Putamen (tissue), 1 donor: ENCODE data around the gene ELP1.
"Not testable (repeated sequence)": the region's sequence is repeated elsewhere in the genome, so short reads cannot be mapped to it uniquely, and the experiment has no call there.

Source experiments
- DNase-seq: peaks from one replicate; pipeline ENCODE4 v3.0.0-alpha.2; 2016; ENCODE audit warnings: low spot score

The ELP1 gene

GRCh38 chr9:108924466-108924865 lies 9.5 kb downstream of the ELP1 start:
- DNase-seq = no peak

DNA sequence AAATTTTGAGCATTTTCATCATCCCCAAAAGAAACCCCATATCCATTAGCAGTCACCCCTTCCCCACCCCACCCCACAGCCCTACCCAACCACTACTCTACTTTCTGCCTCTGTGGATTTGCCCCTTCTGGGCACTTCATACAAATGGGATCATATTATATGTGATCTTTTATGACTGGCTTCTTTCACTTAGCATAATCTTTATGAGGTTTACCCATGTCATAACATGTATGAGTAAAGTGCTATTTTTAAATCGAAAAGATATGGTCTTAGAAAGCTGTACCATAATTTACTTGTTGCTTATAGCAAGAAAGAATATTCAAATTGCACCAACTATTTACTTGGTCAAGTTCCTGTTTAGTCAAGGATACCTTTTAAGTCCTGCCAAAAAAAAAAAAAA lies 12.7 kb downstream of the ELP1 start:
- no peak for DNase-seq

- DNase-seq = not testable (repeated sequence)
Observed at GRCh38 chr9:108920401-108920800, 13.5 kb downstream of the ELP1 start.

GRCh38 chr9:108919517-108919916 lies 14.4 kb downstream of the ELP1 start:
- DNase-seq = no peak

GRCh38 chr9:108913391-108913790 lies 20.5 kb downstream of the ELP1 start:
- no peak for DNase-seq

DNA sequence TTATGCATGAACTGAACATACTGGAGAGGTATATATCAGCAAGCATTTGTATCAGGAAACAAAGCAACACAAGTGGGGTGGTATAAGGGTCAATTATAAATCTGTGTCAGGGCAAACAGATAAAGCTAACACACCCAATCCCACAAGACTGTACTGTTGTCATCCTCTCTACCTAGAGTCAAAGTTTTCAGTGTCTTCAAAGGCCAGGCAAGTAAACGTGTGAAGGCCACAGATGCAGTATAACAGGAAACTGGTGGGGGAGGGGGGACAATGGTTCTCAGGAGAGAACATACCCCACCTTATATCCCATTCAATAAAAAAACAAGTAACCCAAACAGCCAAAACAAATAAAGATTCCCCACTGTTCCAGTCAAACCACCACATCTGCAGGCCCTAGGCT lies 22.1 kb downstream of the ELP1 start:
- DNase-seq = no peak

- DNase-seq = no peak
Observed at GRCh38 chr9:108910914-108911313, 23.0 kb downstream of the ELP1 start.

- no peak for DNase-seq
Observed at GRCh38 chr9:108910402-108910801, 23.5 kb downstream of the ELP1 start.

- DNase-seq = no peak
Observed at GRCh38 chr9:108905494-108905893, 28.4 kb downstream of the ELP1 start.

GRCh38 chr9:108904161-108904560 lies 29.8 kb downstream of the ELP1 start:
- no peak for DNase-seq

- DNase-seq = no peak
Observed at GRCh38 chr9:108903420-108904103, 30.4 kb downstream of the ELP1 start.

- DNase-seq = no peak
Observed at GRCh38 chr9:108900176-108900575, 33.7 kb downstream of the ELP1 start.

DNA sequence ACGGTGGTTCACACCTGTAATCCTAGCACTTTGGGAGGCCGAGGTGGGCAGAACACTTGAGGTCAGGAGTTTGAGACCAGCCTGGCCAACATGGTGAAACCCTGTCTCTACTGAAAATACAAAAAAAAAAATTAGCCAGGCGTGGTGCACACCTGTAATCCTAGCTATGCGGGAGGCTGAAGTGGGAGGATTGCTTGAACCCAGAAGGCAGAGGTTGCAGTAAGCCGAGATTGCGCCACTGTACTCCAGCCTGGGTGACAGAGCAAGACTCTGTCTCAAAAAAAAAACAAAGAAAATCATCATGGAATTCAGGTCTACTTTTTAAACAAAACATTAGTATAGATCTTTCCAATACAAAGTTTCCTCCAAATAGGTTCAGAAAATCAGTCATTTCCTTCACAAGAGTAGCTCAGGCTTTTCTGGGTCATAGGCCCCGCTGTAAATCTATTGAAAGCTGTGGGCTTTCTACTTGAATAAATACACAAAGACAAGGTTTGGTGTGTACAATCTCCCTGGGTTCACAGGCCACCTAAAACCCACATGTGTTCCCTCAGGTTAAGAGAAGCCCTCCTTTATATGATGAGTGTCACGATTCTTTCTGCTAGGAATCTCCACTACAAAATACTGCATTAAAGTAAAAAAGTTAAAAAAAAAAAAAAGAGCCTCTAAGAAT lies 34.8 kb downstream of the ELP1 start:
- DNase-seq = not testable (repeated sequence)

- no peak for DNase-seq
Observed at GRCh38 chr9:108897324-108898096, 36.4 kb downstream of the ELP1 start.

DNA sequence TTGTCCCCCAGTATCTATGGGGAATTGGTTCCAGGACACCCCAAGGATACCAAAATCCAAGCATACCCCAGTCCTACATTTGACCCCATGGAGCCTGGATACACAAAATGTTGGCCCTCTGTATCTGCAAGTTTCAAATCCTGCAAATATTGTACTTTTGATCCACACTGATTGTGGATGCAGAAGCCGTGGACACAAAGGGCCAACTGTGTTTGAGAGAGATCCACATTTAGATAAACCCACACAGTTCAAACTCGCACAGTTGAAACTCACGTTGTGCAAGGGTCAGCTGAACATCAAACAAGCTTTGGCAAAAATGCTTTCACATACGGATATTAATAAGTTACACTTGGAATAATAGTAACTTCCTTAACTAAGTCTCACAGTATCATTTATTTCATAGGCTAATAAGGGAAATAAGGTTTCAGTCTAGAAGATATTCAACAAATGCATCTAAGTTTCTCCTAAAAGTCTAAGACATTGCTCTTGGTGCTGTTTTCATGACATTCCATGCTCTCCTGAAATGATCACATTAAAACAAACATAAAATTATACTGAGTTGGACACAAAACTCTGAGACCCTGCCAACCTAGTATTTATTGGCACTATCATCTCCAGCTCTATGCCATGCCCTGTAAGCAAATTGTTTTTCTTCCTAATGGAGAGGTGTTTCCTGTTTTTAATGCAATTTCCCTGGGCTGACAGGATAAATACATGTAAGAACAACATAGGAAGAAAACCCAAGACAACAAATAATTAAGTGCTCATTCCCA lies 39.5 kb downstream of the ELP1 start:
- no peak for DNase-seq

DNA sequence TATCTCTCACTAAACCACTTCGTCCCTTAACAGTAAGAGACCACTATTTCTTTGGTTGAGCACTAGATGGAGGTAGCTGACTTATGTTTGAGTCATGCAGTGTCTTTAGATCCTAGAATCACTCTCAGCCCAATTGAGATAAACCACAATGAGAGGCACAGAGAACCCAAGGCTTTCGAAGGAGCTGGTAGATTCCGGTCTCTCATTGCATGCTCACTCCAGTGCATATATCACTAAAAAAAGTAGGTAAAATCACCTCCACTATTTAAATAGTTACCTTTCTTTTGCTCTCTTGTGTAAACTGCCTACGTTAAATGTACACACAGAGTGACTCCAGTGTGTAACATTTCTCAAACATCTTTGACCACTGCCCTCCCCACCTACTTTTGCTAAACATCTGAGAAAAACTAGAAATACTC lies 44.3 kb downstream of the ELP1 start:
- DNase-seq = peak; percentile 5

DNA sequence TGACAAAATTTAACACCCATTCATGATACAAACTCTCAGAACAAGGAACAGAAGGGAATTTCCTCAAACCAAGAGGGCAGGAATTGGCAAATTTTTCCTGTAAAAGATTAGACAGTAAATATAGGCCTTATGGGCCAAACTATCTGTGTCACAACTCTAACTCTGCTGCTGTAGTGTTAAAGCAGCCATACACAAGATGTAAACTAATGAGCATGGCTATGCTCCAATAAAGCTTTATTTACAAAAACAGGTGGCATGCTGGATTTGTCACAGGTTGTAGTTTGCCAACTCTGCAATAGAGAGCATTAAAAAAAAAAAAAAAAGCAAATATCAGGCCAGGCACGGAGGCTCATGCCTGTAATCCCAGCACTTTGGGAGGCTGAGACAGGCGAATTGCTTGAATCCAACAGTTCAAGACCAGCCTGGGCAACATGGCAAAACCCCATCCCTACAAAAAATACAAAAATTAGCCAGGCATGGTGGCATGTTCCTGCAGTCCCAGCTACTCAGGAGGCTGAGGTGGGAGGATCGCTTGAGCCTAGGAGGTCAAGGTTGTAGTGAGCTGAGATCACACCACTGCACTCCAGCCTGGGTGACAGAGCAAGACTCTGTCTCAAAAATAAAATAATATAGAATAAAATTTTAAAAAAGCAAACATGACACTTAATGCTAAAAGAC lies 47.2 kb downstream of the ELP1 start:
- DNase-seq = not testable (repeated sequence)

DNA sequence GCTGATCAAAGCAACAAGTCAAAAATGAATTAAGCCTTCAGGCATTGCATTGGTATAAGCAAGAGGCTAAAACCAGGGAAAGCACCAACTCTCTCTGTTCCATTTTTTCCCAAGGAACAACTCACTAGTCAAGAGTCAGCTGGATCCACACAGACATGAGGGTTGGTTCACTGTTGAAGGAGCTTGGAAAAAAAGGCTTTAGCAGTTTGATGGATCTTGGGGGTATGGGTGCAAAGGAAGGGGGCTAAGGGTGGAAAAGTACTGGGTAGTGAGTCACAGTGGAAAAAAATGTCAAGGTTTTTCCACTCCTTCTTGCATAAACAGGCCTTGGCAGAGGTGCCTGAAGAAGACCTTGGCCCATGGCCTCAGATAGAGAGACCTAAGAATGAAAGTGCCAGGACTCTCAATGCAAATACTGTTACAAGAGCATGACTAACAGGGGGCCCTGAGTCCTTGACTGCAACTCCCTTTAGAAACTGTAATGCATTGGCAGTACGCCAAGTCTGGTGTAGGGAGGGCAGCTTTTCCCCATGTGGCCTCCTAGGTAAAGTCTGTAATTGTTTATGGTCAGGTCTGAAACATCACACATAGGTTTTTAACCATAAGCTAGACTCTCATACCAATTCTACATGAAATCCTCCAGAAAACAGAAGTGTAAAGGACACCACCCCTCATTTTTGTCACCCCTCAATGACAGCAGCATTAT lies 48.1 kb downstream of the ELP1 start:
- no peak for DNase-seq

GRCh38 chr9:108884701-108885100 lies 49.2 kb downstream of the ELP1 start:
- DNase-seq = no peak

DNA sequence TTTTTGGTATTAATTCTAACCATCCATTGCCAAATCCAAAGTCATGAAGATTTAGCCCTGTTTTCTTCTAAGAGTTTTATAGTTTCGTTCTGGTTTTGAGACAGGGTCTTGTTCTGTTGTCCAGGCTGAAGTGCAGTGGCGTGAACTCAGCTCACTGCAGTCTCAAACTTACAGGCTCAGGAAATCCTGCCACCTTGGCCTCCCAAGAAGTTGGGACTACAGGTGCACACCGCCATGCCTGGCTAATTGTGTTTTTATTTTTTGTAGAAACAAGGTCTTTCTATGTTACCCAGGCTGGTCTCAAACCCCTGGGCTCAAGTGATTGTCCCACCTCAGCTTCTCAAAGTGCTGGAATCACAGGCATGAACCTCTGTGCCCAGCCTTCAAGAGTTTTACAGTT lies 50.8 kb downstream of the ELP1 start:
- DNase-seq = no peak
